Measurements from ENCODE around the gene SLC35F1.

The SLC35F1 gene

GRCh38 chr6:118327237-118327636 lies 420.2 kb downstream of the SLC35F1 start:
- no peak for TF ChIP-seq CTCF (IDR thresholded peaks at IDR 0.05; ENCODE audit: insufficient read depth, low read depth, low read length, missing control alignments)
- no peak overlapping the region for H3K4me3 ChIP-seq (ENCODE audit: low read length)
- DNase-seq (ENCODE audit: low read depth): no peak

- H3K4me3 ChIP-seq (ENCODE audit: low read length): no peak overlapping the region
- no peak for TF ChIP-seq CTCF (IDR thresholded peaks at IDR 0.05; ENCODE audit: insufficient read depth, low read depth, low read length, missing control alignments)
- no peak for DNase-seq (ENCODE audit: low read depth)
These were observed 426.7 kb downstream of the SLC35F1 start for GRCh38 chr6:118333772-118334171.

GRCh38 chr6:118334634-118335033 lies 427.6 kb downstream of the SLC35F1 start:
- H3K4me3 ChIP-seq (ENCODE audit: low read length): no peak overlapping the region
- TF ChIP-seq CTCF (IDR thresholded peaks at IDR 0.05; ENCODE audit: insufficient read depth, low read depth, low read length, missing control alignments): no peak
- no peak for DNase-seq (ENCODE audit: low read depth)

GRCh38 chr6:118335325-118335816 lies 428.3 kb downstream of the SLC35F1 start:
- TF ChIP-seq CTCF (IDR thresholded peaks at IDR 0.05; ENCODE audit: insufficient read depth, low read depth, low read length, missing control alignments): no peak
- no peak for DNase-seq (ENCODE audit: low read depth)
- no peak overlapping the region for H3K4me3 ChIP-seq (ENCODE audit: low read length)

GRCh38 chr6:118344014-118344670 lies 437.1 kb downstream of the SLC35F1 start:
- TF ChIP-seq CTCF (IDR thresholded peaks at IDR 0.05; ENCODE audit: insufficient read depth, low read depth, low read length, missing control alignments): no peak
- H3K4me3 ChIP-seq (ENCODE audit: low read length): no peak overlapping the region
- no peak for DNase-seq (ENCODE audit: low read depth)

GRCh38 chr6:118350881-118351430 lies 443.9 kb downstream of the SLC35F1 start:
- H3K4me3 ChIP-seq (ENCODE audit: low read length): no peak overlapping the region
- TF ChIP-seq CTCF (IDR thresholded peaks at IDR 0.05; ENCODE audit: insufficient read depth, low read depth, low read length, missing control alignments): no peak
- DNase-seq (ENCODE audit: low read depth): no peak

- no peak for DNase-seq (ENCODE audit: low read depth)
- H3K4me3 ChIP-seq (ENCODE audit: low read length): no peak overlapping the region
- TF ChIP-seq CTCF (IDR thresholded peaks at IDR 0.05; ENCODE audit: insufficient read depth, low read depth, low read length, missing control alignments): no peak
These were observed 446.5 kb downstream of the SLC35F1 start for GRCh38 chr6:118353564-118353963.
